Left renal cortex interstitium (tissue), 4 donors: ENCODE data around the gene TNIP2. TPM values are rescaled to one million over a fixed set of nuclear protein-coding genes. Genes with fewer than 3 reads are reported as not detected.

Experiments used
- polyA plus RNA-seq, 4 donors: library from polyadenylated mRNA; unstranded; fragments of 120-200 nt; gene quantifications; one replicate each; pipeline ENCODE4 v1.2.1, GENCODE V29; 2013; ENCODE audit not compliant: insufficient read length in 4 of 4

Gene TNIP2
- polyA plus RNA-seq, 4 donors = 15.5 to 24.2 (median 22.2) TPM

Other genes starting within 250 kb of the TNIP2 start
- 10 to 100 TPM; 23.6 to 33.0 (median 28.4) TPM for gene FAM193A, start 219.7 kb downstream of the TNIP2 start, polyA plus RNA-seq
- 10 to 100 TPM; 20.8 to 58.7 (median 41.4) TPM for gene SH3BP2, start 36.7 kb upstream of the TNIP2 start, polyA plus RNA-seq
- gene ADD1, start 87.5 kb upstream of the TNIP2 start, polyA plus RNA-seq = 100 to 1,000 TPM; 233 to 278 (median 262) TPM
- 10 to 100 TPM; 28.6 to 31.9 (median 29.3) TPM for gene NOP14, start 207.1 kb upstream of the TNIP2 start, polyA plus RNA-seq
- gene GRK4, start 207.2 kb upstream of the TNIP2 start, polyA plus RNA-seq = 10 to 100 TPM in 1 of 4 donors, 1 to 10 TPM in 3; 7.6 to 12.1 (median 8.9) TPM